NCI-H2029 (cell line): Measurements from ENCODE around the gene CIRBP.
"Not testable (repeated sequence)": the region's sequence is repeated elsewhere in the genome, so short reads cannot be mapped to it uniquely, and the experiment has no call there.

Source experiments
- DNase-seq: peaks from one replicate; lab custom pipeline; 2025; lab: John Stamatoyannopoulos, UW

CIRBP gene

GRCh38 chr19:1290703-1291651, 21.8 kb downstream of the CIRBP start:
- no peak for DNase-seq

- DNase-seq, result no peak
Observed at GRCh38 chr19:1291761-1292418, 22.8 kb downstream of the CIRBP start.

- DNase-seq, result no peak
Observed at GRCh38 chr19:1292419-1293151, 23.5 kb downstream of the CIRBP start.

- DNase-seq, result no peak
Observed at GRCh38 chr19:1293782-1294604, 24.9 kb downstream of the CIRBP start.

GRCh38 chr19:1294688-1295087, 25.6 kb downstream of the CIRBP start:
- DNase-seq, result no peak

- DNase-seq, result no peak
Observed at GRCh38 chr19:1295169-1296012, 26.3 kb downstream of the CIRBP start.

- no peak for DNase-seq
Observed at GRCh38 chr19:1296078-1296477, 26.9 kb downstream of the CIRBP start.

GRCh38 chr19:1296575-1297271, 27.6 kb downstream of the CIRBP start:
- no peak for DNase-seq

- no peak for DNase-seq
Observed at GRCh38 chr19:1298235-1298634, 29.1 kb downstream of the CIRBP start.

- DNase-seq, result no peak
Observed at GRCh38 chr19:1299801-1300200, 30.7 kb downstream of the CIRBP start.

GRCh38 chr19:1300744-1301490, 31.8 kb downstream of the CIRBP start:
- DNase-seq, result no peak

GRCh38 chr19:1302533-1303239, 33.6 kb downstream of the CIRBP start:
- no peak for DNase-seq

- no peak for DNase-seq
Observed at GRCh38 chr19:1304197-1304924, 35.2 kb downstream of the CIRBP start.

- not testable (repeated sequence) for DNase-seq
Observed at GRCh38 chr19:1305354-1305753, 36.2 kb downstream of the CIRBP start.

GRCh38 chr19:1307320-1307719, 38.2 kb downstream of the CIRBP start:
- no peak for DNase-seq

- no peak for DNase-seq
Observed at GRCh38 chr19:1307755-1308303, 38.7 kb downstream of the CIRBP start.

- no peak for DNase-seq
Observed at GRCh38 chr19:1308718-1309117, 39.6 kb downstream of the CIRBP start.
